ENCODE results near the gene NXPE3.
A peak's percentile ranks its signal among the peaks of the same experiment; 100 is the strongest.
"Not testable (repeated sequence)": the region's sequence is repeated elsewhere in the genome, so short reads cannot be mapped to it uniquely, and the experiment has no call there.

NXPE3 gene

GRCh38 chr3:101762041-101762646 lies 16.9 kb upstream of the NXPE3 start:
- Histone ChIP-seq H3K9me3 (ENCODE audit: control insufficient read depth, low read length) (no peaks in the 10 kb centered on the region), H3K36me3 (ENCODE audit: control insufficient read depth, insufficient read depth, low read length) (peaks cover 60% of the 10 kb centered on the region), H3K4me1 (ENCODE audit: control insufficient read depth, insufficient read depth, low read length, poor library complexity, severe bottlenecking) (no peaks in the 10 kb centered on the region), H3K27ac (ENCODE audit: low read depth, low read length, severe bottlenecking) (no peak overlapping the region), H3K4me3 (ENCODE audit: extremely low read depth, insufficient read depth, low read length, poor library complexity, severe bottlenecking) (no peak overlapping the region)
- 100% methylated on average over 1 of the region's 3 CpGs; no CpG with 5 or more reads in 1 of the 2 experiments for WGBS, 2 experiments (ENCODE audit: insufficient coverage in 2 of 2)

GRCh38 chr3:101777745-101778281 lies 1.2 kb upstream of the NXPE3 start:
- not testable (repeated sequence) for H3K4me1 ChIP-seq (ENCODE audit: control insufficient read depth, insufficient read depth, low read length, poor library complexity, severe bottlenecking); H3K4me3 ChIP-seq (ENCODE audit: extremely low read depth, insufficient read depth, low read length, poor library complexity, severe bottlenecking); H3K9me3 ChIP-seq (ENCODE audit: control insufficient read depth, low read length); H3K27ac ChIP-seq (ENCODE audit: low read depth, low read length, severe bottlenecking); H3K36me3 ChIP-seq (ENCODE audit: control insufficient read depth, insufficient read depth, low read length)
- WGBS, 2 experiments (ENCODE audit: insufficient coverage in 2 of 2), result 80% methylated on average over 2 of the region's 6 CpGs; no CpG with 5 or more reads in 1 of the 2 experiments

GRCh38 chr3:101778385-101779046 lies 495 bp upstream of the NXPE3 start:
- H3K36me3 ChIP-seq (ENCODE audit: control insufficient read depth, insufficient read depth, low read length), result peaks cover 8% of the 10 kb centered on the region
- no peaks in the 10 kb centered on the region for H3K4me1 ChIP-seq (ENCODE audit: control insufficient read depth, insufficient read depth, low read length, poor library complexity, severe bottlenecking)
- H3K4me3 ChIP-seq (ENCODE audit: extremely low read depth, insufficient read depth, low read length, poor library complexity, severe bottlenecking), result peak overlapping the region; percentile 72
- no peaks in the 10 kb centered on the region for H3K9me3 ChIP-seq (ENCODE audit: control insufficient read depth, low read length)
- 37 to 54% methylated on average over 8 to 19 of the region's 21 CpGs for WGBS, 2 experiments (ENCODE audit: insufficient coverage in 2 of 2)
- H3K27ac ChIP-seq (ENCODE audit: low read depth, low read length, severe bottlenecking), result no peak overlapping the region

GRCh38 chr3:101779822-101780381 lies 891 bp downstream of the NXPE3 start:
- Histone ChIP-seq H3K27ac (ENCODE audit: low read depth, low read length, severe bottlenecking) (no peak overlapping the region), H3K9me3 (ENCODE audit: control insufficient read depth, low read length) (no peaks in the 10 kb centered on the region), H3K4me1 (ENCODE audit: control insufficient read depth, insufficient read depth, low read length, poor library complexity, severe bottlenecking) (no peaks in the 10 kb centered on the region), H3K4me3 (ENCODE audit: extremely low read depth, insufficient read depth, low read length, poor library complexity, severe bottlenecking) (peak overlapping the region; percentile 72), H3K36me3 (ENCODE audit: control insufficient read depth, insufficient read depth, low read length) (peaks cover 21% of the 10 kb centered on the region)
- WGBS, 2 experiments (ENCODE audit: insufficient coverage in 2 of 2), result 4 to 13% methylated on average over 5 to 6 of the region's 9 CpGs

- H3K36me3 ChIP-seq (ENCODE audit: control insufficient read depth, insufficient read depth, low read length), result peaks cover 29% of the 10 kb centered on the region
- H3K9me3 ChIP-seq (ENCODE audit: control insufficient read depth, low read length), result no peaks in the 10 kb centered on the region
- 63 to 69% methylated on average over 2 of the region's 2 CpGs for WGBS, 2 experiments (ENCODE audit: insufficient coverage in 2 of 2)
- peak overlapping the region; percentile 72 for H3K4me3 ChIP-seq (ENCODE audit: extremely low read depth, insufficient read depth, low read length, poor library complexity, severe bottlenecking)
- no peak overlapping the region for H3K27ac ChIP-seq (ENCODE audit: low read depth, low read length, severe bottlenecking)
- no peaks in the 10 kb centered on the region for H3K4me1 ChIP-seq (ENCODE audit: control insufficient read depth, insufficient read depth, low read length, poor library complexity, severe bottlenecking)
These were observed 1.6 kb downstream of the NXPE3 start for GRCh38 chr3:101780661-101781060.

GRCh38 chr3:101781166-101781565 lies 2.2 kb downstream of the NXPE3 start:
- Histone ChIP-seq H3K4me3 (ENCODE audit: extremely low read depth, insufficient read depth, low read length, poor library complexity, severe bottlenecking) (no peak overlapping the region), H3K27ac (ENCODE audit: low read depth, low read length, severe bottlenecking) (no peak overlapping the region)

GRCh38 chr3:101784855-101785613 lies 6.0 kb downstream of the NXPE3 start:
- H3K4me1 ChIP-seq (ENCODE audit: control insufficient read depth, insufficient read depth, low read length, poor library complexity, severe bottlenecking), result no peaks in the 10 kb centered on the region
- WGBS, 2 experiments (ENCODE audit: insufficient coverage in 2 of 2), result 88 to 98% methylated on average over 4 to 5 of the region's 5 CpGs
- no peak overlapping the region for H3K27ac ChIP-seq (ENCODE audit: low read depth, low read length, severe bottlenecking)
- H3K4me3 ChIP-seq (ENCODE audit: extremely low read depth, insufficient read depth, low read length, poor library complexity, severe bottlenecking), result no peak overlapping the region
- H3K36me3 ChIP-seq (ENCODE audit: control insufficient read depth, insufficient read depth, low read length), result peaks cover 67% of the 10 kb centered on the region
- H3K9me3 ChIP-seq (ENCODE audit: control insufficient read depth, low read length), result no peaks in the 10 kb centered on the region

More at GRCh38 chr3:101781166-101781565, 2.2 kb downstream of the NXPE3 start:
- Histone ChIP-seq H3K36me3 (ENCODE audit: control insufficient read depth, insufficient read depth, low read length) (peaks cover 34% of the 10 kb centered on the region), H3K4me1 (ENCODE audit: control insufficient read depth, insufficient read depth, low read length, poor library complexity, severe bottlenecking) (no peaks in the 10 kb centered on the region), H3K9me3 (ENCODE audit: control insufficient read depth, low read length) (no peaks in the 10 kb centered on the region)

- H3K4me1 ChIP-seq (ENCODE audit: control insufficient read depth, insufficient read depth, low read length, poor library complexity, severe bottlenecking), result peaks cover 9% of the 10 kb centered on the region
- no peak overlapping the region for H3K27ac ChIP-seq (ENCODE audit: low read depth, low read length, severe bottlenecking)
- WGBS, 2 experiments (ENCODE audit: insufficient coverage in 2 of 2), result 95 to 100% methylated on average over 1 to 4 of the region's 4 CpGs
- no peaks in the 10 kb centered on the region for H3K9me3 ChIP-seq (ENCODE audit: control insufficient read depth, low read length)
- H3K4me3 ChIP-seq (ENCODE audit: extremely low read depth, insufficient read depth, low read length, poor library complexity, severe bottlenecking), result no peak overlapping the region
- peaks cover 84% of the 10 kb centered on the region for H3K36me3 ChIP-seq (ENCODE audit: control insufficient read depth, insufficient read depth, low read length)
These were observed 12.8 kb downstream of the NXPE3 start for GRCh38 chr3:101791778-101792177.

- H3K9me3 ChIP-seq (ENCODE audit: control insufficient read depth, low read length), result no peaks in the 10 kb centered on the region
- H3K27ac ChIP-seq (ENCODE audit: low read depth, low read length, severe bottlenecking), result no peak overlapping the region
- H3K4me3 ChIP-seq (ENCODE audit: extremely low read depth, insufficient read depth, low read length, poor library complexity, severe bottlenecking), result no peak overlapping the region
- peaks cover 52% of the 10 kb centered on the region for H3K36me3 ChIP-seq (ENCODE audit: control insufficient read depth, insufficient read depth, low read length)
- 94 to 100% methylated on average over 1 to 3 of the region's 3 CpGs for WGBS, 2 experiments (ENCODE audit: insufficient coverage in 2 of 2)
- peaks cover 9% of the 10 kb centered on the region for H3K4me1 ChIP-seq (ENCODE audit: control insufficient read depth, insufficient read depth, low read length, poor library complexity, severe bottlenecking)
These were observed 17.2 kb downstream of the NXPE3 start for GRCh38 chr3:101796077-101796680.

GRCh38 chr3:101801174-101801573 lies 22.2 kb downstream of the NXPE3 start:
- H3K4me1 ChIP-seq (ENCODE audit: control insufficient read depth, insufficient read depth, low read length, poor library complexity, severe bottlenecking), result peaks cover 4% of the 10 kb centered on the region
- H3K9me3 ChIP-seq (ENCODE audit: control insufficient read depth, low read length), result no peaks in the 10 kb centered on the region
- H3K4me3 ChIP-seq (ENCODE audit: extremely low read depth, insufficient read depth, low read length, poor library complexity, severe bottlenecking), result no peak overlapping the region
- WGBS, 2 experiments (ENCODE audit: insufficient coverage in 2 of 2), result 82 to 86% methylated on average over 4 of the region's 4 CpGs
- H3K27ac ChIP-seq (ENCODE audit: low read depth, low read length, severe bottlenecking), result no peak overlapping the region
- peaks cover 32% of the 10 kb centered on the region for H3K36me3 ChIP-seq (ENCODE audit: control insufficient read depth, insufficient read depth, low read length)

Data from mesodermal cell (in vitro differentiated cells).